GM12878 (cell line): ENCODE measurements around the gene SALL1. TPM values are rescaled to one million over a fixed set of nuclear protein-coding genes. Genes with fewer than 3 reads are reported as not detected.

Experiments used
- ATAC-seq: fragments of 200-7000 bp; cut with Tn5 transposase; 3 replicates; pipeline ENCODE4 v1.9.1; 2020; ENCODE audit warnings: mild to moderate bottlenecking, moderate library complexity
- BruUV-seq: library from RNA; stranded (reverse); fragments of 400-500 nt; replicated peaks from 2 replicates; lab custom pipeline; 2021; lab: Mats Ljungman, UMichigan
- CTCF ChIA-PET: fragments of 300-600 bp; sonication (Branson Sonifier 250); formaldehyde crosslinking; extraction: SDS; loops from one replicate; lab custom pipeline; 2021; ENCODE audit warnings: inconsistent platforms; lab: Yijun Ruan, JAX
- POLR2A ChIA-PET: fragments of 350-600 bp; formaldehyde crosslinking; extraction: SDS; loops from one replicate; lab custom pipeline; 2021; ENCODE audit warnings: inconsistent platforms; lab: Charles Lee
- RAD21 ChIA-PET: fragments of 300-600 bp; sonication (Branson Sonifier 250); formaldehyde crosslinking; loops from one replicate; lab custom pipeline; 2023; ENCODE audit warnings: antibody characterized with exemption; ENCODE audit not compliant: unreplicated experiment; lab: Charles Lee
- SMC1A ChIA-PET: fragments of 300-600 bp; sonication (Branson Sonifier 250); formaldehyde crosslinking; loops from one replicate; lab custom pipeline; 2023; ENCODE audit not compliant: unreplicated experiment, uncharacterized antibody; lab: Charles Lee
- DNase-seq: peaks from one replicate; pipeline ENCODE4 v3.0.0-alpha.2; 2011; ENCODE audit warnings: low read depth, low spot score
- FAIRE-seq: peaks from 3 replicates; lab custom pipeline; 2011; peaks lifted over from hg19 to GRCh38; lab: Jason Lieb, UNC
- H2AFZ ChIP-seq: 2 replicates; pipeline ENCODE4 v1.6.0; 2011; ENCODE audit warnings: low read depth, low read length, control low read depth; ENCODE audit not compliant: control insufficient read depth
- H3K27ac ChIP-seq: 2 replicates; pipeline ENCODE4 v1.5.1; 2011; ENCODE audit warnings: control low read depth; ENCODE audit not compliant: control insufficient read depth, insufficient read depth
- H3K27me3 ChIP-seq, 2 experiments: replicated peaks in 1 of 2; 2 replicates each; pipeline versions ENCODE4 v1.6.0 to v1.6.1; 2011; ENCODE audit warnings: low read length in 1 of 2; ENCODE audit not compliant: control insufficient read depth in 2 of 2, insufficient read depth in 2 of 2
- H3K36me3 ChIP-seq, 2 experiments: 2 replicates each; pipeline ENCODE4 v1.5.1; 2011; ENCODE audit warnings: low read length in 1 of 2; ENCODE audit not compliant: control insufficient read depth in 2 of 2, insufficient read depth in 2 of 2
- H3K4me1 ChIP-seq: 2 replicates; pipeline ENCODE4 v1.6.1; 2011; ENCODE audit warnings: mild to moderate bottlenecking, low read length, moderate library complexity, mixed read lengths; ENCODE audit not compliant: control insufficient read depth, insufficient read depth
- H3K4me2 ChIP-seq: 2 replicates; pipeline ENCODE4 v1.6.0; 2011; ENCODE audit warnings: control low read depth; ENCODE audit not compliant: control insufficient read depth, insufficient read depth
- H3K4me3 ChIP-seq: fragments of 200-600 bp; sonication (generic); 2 replicates; pipeline ENCODE4 v1.5.1; 2016
- H3K79me2 ChIP-seq: 2 replicates; pipeline ENCODE4 v1.6.0; 2011; ENCODE audit warnings: low read length; ENCODE audit not compliant: control insufficient read depth, insufficient read depth
- H3K9ac ChIP-seq: 2 replicates; pipeline ENCODE4 v1.8.0; 2011; ENCODE audit warnings: low read length, control low read depth, mixed read lengths; ENCODE audit not compliant: control insufficient read depth, insufficient read depth
- H3K9me3 ChIP-seq: replicated peaks from 3 replicates; pipeline ENCODE4 v1.5.1; 2011; ENCODE audit warnings: mild to moderate bottlenecking, low read length; ENCODE audit not compliant: control insufficient read depth, insufficient read depth
- H4K20me1 ChIP-seq: 2 replicates; pipeline ENCODE4 v1.6.0; 2011; ENCODE audit not compliant: control insufficient read depth, insufficient read depth
- CEBPB ChIP-seq, 2 experiments: fragments of 150-350 bp in 1 of 2; IDR thresholded peaks; 2 replicates each; pipeline ENCODE4 v1.6.1; 2012 to 2014; ENCODE audit warnings: low read depth in 2 of 2, low read length in 2 of 2, borderline replicate concordance in 1 of 2, inconsistent platforms in 1 of 2
- CREB1 ChIP-seq: IDR thresholded peaks from 2 replicates; pipeline ENCODE4 v1.6.1; 2012; ENCODE audit warnings: low read depth, mild to moderate bottlenecking, inconsistent platforms
- HCFC1 ChIP-seq: fragments of 150-350 bp; IDR thresholded peaks from 2 replicates; pipeline ENCODE4 v1.6.1; 2014; ENCODE audit warnings: low read length
- IRF3 ChIP-seq: fragments of 450-650 bp; IDR thresholded peaks from 2 replicates; pipeline ENCODE4 v1.6.1; 2014; ENCODE audit warnings: mild to moderate bottlenecking
- KLF5 ChIP-seq: fragments of 450-650 bp; IDR thresholded peaks from 2 replicates; pipeline ENCODE4 v1.6.1; 2014; ENCODE audit warnings: mild to moderate bottlenecking; ENCODE audit not compliant: partially characterized antibody
- MTA2 ChIP-seq: fragments of 450-650 bp; IDR thresholded peaks from 2 replicates; pipeline ENCODE4 v1.6.1; 2016; ENCODE audit warnings: low read depth, mild to moderate bottlenecking, moderate library complexity
- POU2F2 ChIP-seq: IDR thresholded peaks from 3 replicates; pipeline ENCODE4 v1.6.1; 2011; ENCODE audit warnings: low read depth, mild to moderate bottlenecking, low read length, borderline replicate concordance
- SUZ12 ChIP-seq: fragments of 200-600 bp; sonication (generic); IDR thresholded peaks from one replicate; pipeline ENCODE4 v1.6.1; 2018; ENCODE audit warnings: antibody characterized with exemption, mild to moderate bottlenecking; ENCODE audit not compliant: unreplicated experiment
- ZBED1 ChIP-seq: IDR thresholded peaks from 2 replicates; pipeline ENCODE4 v1.6.1; 2016; ENCODE audit warnings: borderline replicate concordance
- WGBS: methylation state at CpG from one replicate; pipeline ENCODE4 v1.1.6; 2016; ENCODE audit warnings: low lambda C conversion rate; ENCODE audit not compliant: insufficient replicate concordance, insufficient coverage; ENCODE audit errors: missing lambda C conversion rate; 5-methylcytosine and 5-hydroxymethylcytosine counted together
- in situ Hi-C: fragments of 300-500 bp; cut with MboI; formaldehyde crosslinking; loops from 9 replicates; pipeline ENCODE4 v1.14.3; 2018; ENCODE audit warnings: mixed read lengths
- intact Hi-C: fragments of 100-400 bp; cut with micrococcal nuclease; formaldehyde crosslinking; loops from one replicate; pipeline ENCODE4 v1.14.2; 2022; ENCODE audit not compliant: unreplicated experiment
- polyA plus RNA-seq, 11 experiments: library from polyadenylated mRNA; depleted of rRNA in 4 of 11; unstranded in 6 of 11; stranded (reverse) in 5 of 11; fragments of >200 nt; fragmentation: Nextera tagmentation in 4 of 11; fragmentation: Illumina TruSeq in 1 of 11; extraction: Ambion mirVana in 4 of 11; extraction: Trizol in 1 of 11; gene quantifications; 1 replicate in 1 of 11; 2 replicates in 10 of 11; pipeline versions ENCODE4 v1.2.1 to v1.2.3, GENCODE V29; 2011 to 2016; ENCODE audit warnings: inconsistent platforms in 2 of 11, missing spikeins in 2 of 11, low read depth in 1 of 11
- total RNA-seq, 4 experiments: library from RNA; depleted of rRNA in 3 of 4; stranded (reverse); fragments of >200 nt in 3 of 4; fragmentation: Illumina TruSeq in 1 of 4; extraction: Trizol in 1 of 4; gene quantifications; 2 replicates each; pipeline versions ENCODE4 v1.2.1 to v1.2.3, GENCODE V29; 2013 to 2021
- TF ChIP-seq, protein P1 (sequence below): fragments of 450-650 bp; IDR thresholded peaks from 2 replicates; pipeline ENCODE4 v1.6.1; 2017; ENCODE audit warnings: low read depth, mild to moderate bottlenecking, moderate library complexity

Gene SALL1
- total and polyA plus RNA-seq, 10 of the 15 experiments (the other 5 are each of a cell fraction or from before 2014, with no cell fraction given) = 0.01 to 0.08 (median 0.03) TPM; not detected in 6

DNA sequence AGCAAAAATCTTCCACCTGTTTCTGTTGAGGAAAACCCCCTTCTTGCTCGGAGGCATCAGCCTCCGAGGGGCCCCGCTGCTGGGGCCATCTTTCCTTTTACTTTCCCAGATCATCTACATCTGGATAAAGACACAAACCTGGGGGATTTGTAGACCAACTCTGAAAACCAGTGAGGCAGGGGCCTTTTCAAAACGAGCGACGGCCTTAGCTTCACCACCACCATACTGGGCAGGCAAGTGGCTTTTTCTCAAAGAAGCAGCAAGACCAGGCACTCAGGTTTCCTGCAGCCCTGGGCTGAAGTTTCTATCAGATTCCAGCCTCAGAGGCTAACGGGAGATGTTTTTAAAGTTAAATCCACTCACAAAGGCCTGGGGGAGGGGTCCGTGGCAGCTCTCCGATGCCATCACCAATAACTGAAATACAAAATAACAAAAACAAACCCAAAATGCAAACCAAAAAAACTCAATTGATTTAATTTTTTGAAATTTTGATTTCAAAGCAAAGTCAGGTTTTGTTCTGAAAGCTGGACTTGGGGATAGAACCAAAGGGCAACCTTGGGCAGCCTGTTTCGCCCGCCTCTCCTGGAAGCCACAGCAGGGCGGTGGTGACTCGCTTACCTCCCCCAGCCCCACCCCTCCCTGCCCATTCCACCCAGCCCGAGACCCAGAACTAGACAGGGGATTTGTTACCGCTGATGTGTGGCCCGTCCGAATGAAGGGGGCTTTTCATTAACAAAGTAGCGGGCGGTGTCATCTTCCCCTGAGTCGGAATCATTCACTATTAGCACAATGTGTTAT, 55.8 kb downstream of the SALL1 start:
- Histone ChIP-seq H3K9ac (no peak overlapping the region), H4K20me1 (no peaks in the 10 kb centered on the region), H3K27ac (no peak overlapping the region), H3K79me2 (no peaks in the 10 kb centered on the region), H3K4me3 (no peak overlapping the region), H2AFZ (no peak overlapping the region), H3K4me1 (no peaks in the 10 kb centered on the region), H3K4me2 (no peak overlapping the region), H3K9me3 (no peaks in the 10 kb centered on the region), H3K27me3 (no peaks in the 10 kb centered on the region), H3K36me3 (no peaks in the 10 kb centered on the region)
- POLR2A ChIA-PET = no interaction called here
- in situ Hi-C loops (no loop called here), intact Hi-C loops (no loop called here)
- DNase-seq (no peak), ATAC-seq (no peak), FAIRE-seq (no peak)
- TF ChIP-seq MTA2 = no peak
- TF ChIP-seq IRF3 = no peak
- no peak for TF ChIP-seq ZBED1
- no peak for TF ChIP-seq POU2F2
- TF ChIP-seq HCFC1 = no peak
- TF ChIP-seq CREB1 = no peak
- no peak for TF ChIP-seq SUZ12
- TF ChIP-seq KLF5 = no peak
- no peak for TF ChIP-seq CEBPB (IDR thresholded peaks at IDR 0.05; ENCODE audit: borderline replicate concordance in 1 of 2, low read depth in 2 of 2, low read length in 2 of 2)
- TF ChIP-seq, protein P1, sequence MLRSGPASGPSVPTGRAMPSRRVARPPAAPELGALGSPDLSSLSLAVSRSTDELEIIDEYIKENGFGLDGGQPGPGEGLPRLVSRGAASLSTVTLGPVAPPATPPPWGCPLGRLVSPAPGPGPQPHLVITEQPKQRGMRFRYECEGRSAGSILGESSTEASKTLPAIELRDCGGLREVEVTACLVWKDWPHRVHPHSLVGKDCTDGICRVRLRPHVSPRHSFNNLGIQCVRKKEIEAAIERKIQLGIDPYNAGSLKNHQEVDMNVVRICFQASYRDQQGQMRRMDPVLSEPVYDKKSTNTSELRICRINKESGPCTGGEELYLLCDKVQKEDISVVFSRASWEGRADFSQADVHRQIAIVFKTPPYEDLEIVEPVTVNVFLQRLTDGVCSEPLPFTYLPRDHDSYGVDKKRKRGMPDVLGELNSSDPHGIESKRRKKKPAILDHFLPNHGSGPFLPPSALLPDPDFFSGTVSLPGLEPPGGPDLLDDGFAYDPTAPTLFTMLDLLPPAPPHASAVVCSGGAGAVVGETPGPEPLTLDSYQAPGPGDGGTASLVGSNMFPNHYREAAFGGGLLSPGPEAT = no peak
- SMC1A ChIA-PET = no interaction called here
- CTCF ChIA-PET = no interaction called here
- RAD21 ChIA-PET = no interaction called here
- WGBS = 41% methylated on average over 20 of the region's 20 CpGs
- BruUV-seq = no TSS peak
